Mesenchymal stem cell (in vitro differentiated cells and primary cell): ENCODE results near the gene BRSK2.

Source experiments
- DNase-seq: peaks from one replicate; pipeline ENCODE4 v3.0.0-alpha.2; 2013
- H2AFZ ChIP-seq: one replicate; pipeline ENCODE4 v1.6.1; 2013; ENCODE audit warnings: low read depth, mild to moderate bottlenecking, control low read depth, inconsistent platforms, low read length, moderate library complexity
- H2AK5ac ChIP-seq: 2 replicates; pipeline ENCODE4 v1.6.1; 2013; ENCODE audit warnings: low read length, moderate library complexity, mild to moderate bottlenecking, inconsistent platforms; ENCODE audit not compliant: severe bottlenecking
- H2BK120ac ChIP-seq: one replicate; pipeline ENCODE4 v1.6.1; 2013; ENCODE audit warnings: low read depth, mild to moderate bottlenecking, inconsistent platforms, low read length, moderate library complexity
- H2BK12ac ChIP-seq, 2 experiments: one replicate each; pipeline ENCODE4 v1.6.1; 2013; ENCODE audit warnings: inconsistent platforms in 2 of 2, low read length in 2 of 2, mild to moderate bottlenecking in 2 of 2, moderate library complexity in 2 of 2, control low read depth in 1 of 2
- H2BK15ac ChIP-seq: one replicate; pipeline ENCODE4 v1.6.1; 2013; ENCODE audit warnings: mild to moderate bottlenecking, low read depth, inconsistent platforms; ENCODE audit not compliant: poor library complexity, severe bottlenecking
- H2BK5ac ChIP-seq: 2 replicates; pipeline ENCODE4 v1.6.1; 2013; ENCODE audit warnings: low read depth, mild to moderate bottlenecking, low read length, control low read depth, inconsistent platforms; ENCODE audit not compliant: poor library complexity, severe bottlenecking
- H3K14ac ChIP-seq, 2 experiments: one replicate each; pipeline ENCODE4 v1.6.1; 2013; ENCODE audit warnings: inconsistent platforms in 2 of 2, low read length in 2 of 2, control low read depth in 1 of 2, mild to moderate bottlenecking in 1 of 2, moderate library complexity in 1 of 2
- H3K18ac ChIP-seq, 2 experiments: one replicate each; pipeline ENCODE4 v1.6.1; 2013; ENCODE audit warnings: inconsistent platforms in 2 of 2, low read length in 2 of 2, control low read depth in 1 of 2, low read depth in 1 of 2, mild to moderate bottlenecking in 1 of 2
- H3K23ac ChIP-seq, 2 experiments: one replicate each; pipeline ENCODE4 v1.6.1; 2013; ENCODE audit warnings: inconsistent platforms in 2 of 2, low read length in 2 of 2, mild to moderate bottlenecking in 2 of 2, moderate library complexity in 2 of 2, control low read depth in 1 of 2
- H3K27ac ChIP-seq: 2 replicates; pipeline ENCODE4 v1.5.1; 2013; ENCODE audit warnings: mild to moderate bottlenecking, moderate library complexity, low read length, control low read depth, inconsistent platforms; ENCODE audit not compliant: poor library complexity, severe bottlenecking
- H3K27me3 ChIP-seq, 2 experiments: 2 replicates each; pipeline versions ENCODE4 v1.6.1 to v1.7.0; 2013; ENCODE audit warnings: low read length in 2 of 2, mild to moderate bottlenecking in 2 of 2, moderate library complexity in 2 of 2, control low read depth in 1 of 2, inconsistent platforms in 1 of 2; ENCODE audit not compliant: control insufficient read depth in 1 of 2, insufficient read depth in 1 of 2
- H3K36me3 ChIP-seq, 2 experiments: 2 replicates each; pipeline versions ENCODE4 v1.6.1 to v1.7.0; 2013; ENCODE audit warnings: low read length in 2 of 2, control low read depth in 1 of 2, inconsistent platforms in 1 of 2, low read depth in 1 of 2, mild to moderate bottlenecking in 1 of 2; ENCODE audit not compliant: insufficient read depth in 2 of 2, control insufficient read depth in 1 of 2
- H3K4ac ChIP-seq, 2 experiments: one replicate each; pipeline ENCODE4 v1.6.1; 2013; ENCODE audit warnings: inconsistent platforms in 2 of 2, low read length in 2 of 2, mild to moderate bottlenecking in 2 of 2, moderate library complexity in 2 of 2, control low read depth in 1 of 2, low read depth in 1 of 2
- H3K4me1 ChIP-seq: 2 replicates; pipeline ENCODE4 v1.6.1; 2013; ENCODE audit warnings: low read depth, low read length, control low read depth; ENCODE audit not compliant: control insufficient read depth, insufficient read depth
- H3K4me2 ChIP-seq: 2 replicates; pipeline ENCODE4 v1.6.1; 2013; ENCODE audit warnings: low read length, mild to moderate bottlenecking, inconsistent platforms; ENCODE audit not compliant: poor library complexity, severe bottlenecking
- H3K4me3 ChIP-seq, 2 experiments: 2 replicates each; pipeline versions ENCODE4 v1.5.1 to v1.7.0; 2013; ENCODE audit warnings: low read length in 2 of 2, mild to moderate bottlenecking in 2 of 2, control low read depth in 1 of 2, low read depth in 1 of 2; ENCODE audit not compliant: insufficient read depth in 1 of 2
- H3K79me1 ChIP-seq: replicated peaks from 2 replicates; pipeline ENCODE4 v1.6.1; 2013; ENCODE audit warnings: mild to moderate bottlenecking, control low read depth, low read length, inconsistent platforms; ENCODE audit not compliant: poor library complexity, severe bottlenecking
- H3K9ac ChIP-seq: 2 replicates; pipeline ENCODE4 v1.7.0; 2013; ENCODE audit warnings: mild to moderate bottlenecking, low read length, moderate library complexity
- H3K9me3 ChIP-seq: 2 replicates; pipeline ENCODE4 v1.7.0; 2013; ENCODE audit warnings: mild to moderate bottlenecking, low read length; ENCODE audit not compliant: control insufficient read depth
- H4K8ac ChIP-seq: one replicate; pipeline ENCODE4 v1.6.1; 2013; ENCODE audit warnings: inconsistent platforms, mild to moderate bottlenecking, low read length, moderate library complexity
- H4K91ac ChIP-seq: one replicate; pipeline ENCODE4 v1.6.1; 2013; ENCODE audit warnings: mild to moderate bottlenecking, low read length, inconsistent platforms
- WGBS: methylation state at CpG from one replicate; pipeline ENCODE4 v1.1.7; 2013; ENCODE audit warnings: mixed read lengths; 5-methylcytosine and 5-hydroxymethylcytosine counted together

The BRSK2 gene

DNA sequence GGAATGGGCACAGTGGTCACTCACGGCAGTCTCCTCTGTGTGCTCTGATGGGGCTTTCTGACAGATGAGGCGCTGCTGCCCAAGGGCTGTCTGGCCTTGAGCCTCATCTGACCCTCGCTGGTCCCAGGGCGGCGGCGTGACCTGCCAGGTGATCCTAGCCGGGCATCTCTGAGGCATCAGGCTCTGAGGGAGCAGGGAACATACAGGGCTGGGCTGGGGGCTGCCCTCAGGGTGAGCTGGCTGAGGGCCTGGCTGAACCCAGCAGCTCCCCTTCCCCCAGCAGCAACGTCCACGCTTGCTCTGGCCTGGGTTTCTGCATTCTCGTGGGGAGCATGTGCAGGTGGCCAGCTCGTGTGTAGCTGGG lies 49.2 kb downstream of the BRSK2 start:
- H4K91ac ChIP-seq, result peak overlapping the region; percentile 95
- peak overlapping the region; percentile 61 to 70 for H2BK12ac ChIP-seq
- H3K4me1 ChIP-seq, result peaks cover 16% of the 10 kb centered on the region
- no peak overlapping the region for H2AFZ ChIP-seq
- H3K9ac ChIP-seq, result no peak overlapping the region
- H3K23ac ChIP-seq, result no peak overlapping the region
- no peak for DNase-seq
- peak overlapping the region; percentile 41 for H2BK15ac ChIP-seq
- no peak overlapping the region for H3K27ac ChIP-seq
- 82% methylated on average over 11 of the region's 11 CpGs for WGBS
- H3K4me3 ChIP-seq, result no peak overlapping the region
- peak overlapping the region; percentile 45 to 79 for H3K18ac ChIP-seq
- peak overlapping the region; percentile 23 for H2BK120ac ChIP-seq
- no peaks in the 10 kb centered on the region for H3K9me3 ChIP-seq
- H2AK5ac ChIP-seq, result no peak overlapping the region
- no peak overlapping the region for H2BK5ac ChIP-seq
- H3K4me2 ChIP-seq, result no peak overlapping the region
- no peaks in the 10 kb centered on the region for H3K79me1 ChIP-seq
- H4K8ac ChIP-seq, result peak overlapping the region; percentile 85
- H3K14ac ChIP-seq, result peak overlapping the region in 1 of 2 experiments; percentile 81
- no peaks in the 10 kb centered on the region for H3K36me3 ChIP-seq
- peak overlapping the region; percentile 22 to 80 for H3K4ac ChIP-seq
- peaks cover 6 to 12% of the 10 kb centered on the region in 2 experiments for H3K27me3 ChIP-seq

DNA sequence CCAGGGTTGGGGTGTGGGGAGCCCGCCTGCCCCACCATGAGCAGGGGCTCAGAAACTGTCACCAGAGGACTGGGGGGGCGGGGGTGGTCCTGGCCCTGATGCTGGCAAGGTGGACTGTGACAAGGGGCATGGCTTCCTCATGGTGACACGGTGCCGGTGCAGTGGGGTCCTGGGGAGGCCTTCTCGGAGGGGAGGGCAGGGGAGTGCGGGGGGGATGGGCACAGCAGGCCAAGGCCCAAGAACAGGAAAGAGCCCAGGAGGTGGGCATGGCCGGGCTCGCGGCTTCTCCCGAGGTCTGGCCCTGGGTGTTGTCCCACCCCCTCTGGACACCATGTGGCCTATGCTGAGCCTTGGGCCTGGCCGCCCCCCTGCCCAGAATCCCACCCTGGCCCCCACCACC lies 49.6 kb downstream of the BRSK2 start:
- Histone ChIP-seq H2BK120ac (peak overlapping the region; percentile 23), H2BK5ac (no peak overlapping the region), H2AFZ (no peak overlapping the region), H3K9me3 (no peaks in the 10 kb centered on the region), H3K27ac (no peak overlapping the region), H3K23ac (no peak overlapping the region), H3K79me1 (no peaks in the 10 kb centered on the region), H3K4me2 (no peak overlapping the region), H4K91ac (peak overlapping the region; percentile 95), H2BK12ac (peak overlapping the region; percentile 46 to 61), H3K27me3 (peaks cover 6 to 12% of the 10 kb centered on the region in 2 experiments), H3K4ac (peak overlapping the region in 1 of 2 experiments; percentile 41), H2AK5ac (no peak overlapping the region), H3K9ac (no peak overlapping the region), H2BK15ac (no peak overlapping the region), H3K4me1 (peaks cover 17% of the 10 kb centered on the region), H3K18ac (peak overlapping the region in 1 of 2 experiments; percentile 79), H3K36me3 (no peaks in the 10 kb centered on the region), H4K8ac (no peak overlapping the region), H3K4me3 (no peak overlapping the region), H3K14ac (no peak overlapping the region)
- 63% methylated on average over 10 of the region's 11 CpGs for WGBS
- no peak for DNase-seq

DNA sequence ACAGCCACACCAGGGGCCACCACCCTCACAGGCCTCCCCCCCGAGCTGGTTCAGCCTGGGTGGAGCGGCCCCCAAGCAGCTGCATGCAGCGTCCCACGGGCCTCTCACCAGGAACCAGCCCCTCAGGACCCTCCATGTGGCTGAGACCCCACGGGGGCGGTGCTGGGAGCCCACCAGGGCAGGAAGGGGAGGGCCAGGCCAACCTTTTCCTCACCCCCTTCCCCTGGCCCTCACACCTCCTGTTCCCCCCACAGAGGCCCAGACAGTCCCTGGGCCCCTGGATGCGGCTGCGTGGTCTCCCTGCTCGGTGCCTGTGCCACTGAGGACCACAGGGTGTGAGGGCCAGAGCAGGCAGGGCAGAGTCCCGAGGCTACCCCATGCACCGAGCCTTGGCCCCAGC lies 50.3 kb downstream of the BRSK2 start:
- Histone ChIP-seq H3K14ac (peak overlapping the region in 1 of 2 experiments; percentile 48), H3K4ac (peak overlapping the region in 1 of 2 experiments; percentile 51), H2AK5ac (no peak overlapping the region), H3K79me1 (no peaks in the 10 kb centered on the region), H3K36me3 (no peaks in the 10 kb centered on the region), H4K91ac (peak overlapping the region; percentile 4), H3K9me3 (no peaks in the 10 kb centered on the region), H2BK12ac (peak overlapping the region in 1 of 2 experiments; percentile 32), H3K9ac (no peak overlapping the region), H3K18ac (no peak overlapping the region), H3K4me1 (peaks cover 18% of the 10 kb centered on the region), H3K4me3 (no peak overlapping the region), H3K4me2 (no peak overlapping the region), H2BK5ac (no peak overlapping the region), H3K27ac (no peak overlapping the region), H4K8ac (no peak overlapping the region), H3K27me3 (peaks cover 6 to 12% of the 10 kb centered on the region in 2 experiments), H2BK120ac (no peak overlapping the region), H3K23ac (no peak overlapping the region), H2BK15ac (no peak overlapping the region), H2AFZ (no peak overlapping the region)
- WGBS, result 80% methylated on average over 11 of the region's 11 CpGs
- DNase-seq, result no peak

DNA sequence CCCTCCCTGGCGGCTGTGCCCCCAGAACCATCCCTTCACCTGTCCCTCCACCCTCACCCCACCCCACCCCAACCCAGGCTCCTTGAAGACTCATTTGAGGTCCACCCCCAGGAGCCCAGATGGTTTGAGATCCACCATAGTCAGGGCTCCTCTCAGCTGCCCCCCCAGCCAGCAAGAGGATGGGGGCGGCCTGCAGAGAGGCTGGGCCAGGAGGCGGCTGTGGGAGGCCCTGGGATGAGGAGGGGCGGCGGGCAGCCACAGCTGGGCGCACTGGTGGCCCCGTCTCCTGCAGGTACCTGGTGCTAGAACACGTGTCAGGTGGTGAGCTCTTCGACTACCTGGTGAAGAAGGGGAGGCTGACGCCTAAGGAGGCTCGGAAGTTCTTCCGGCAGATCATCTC lies 50.8 kb downstream of the BRSK2 start:
- H2BK12ac ChIP-seq, result no peak overlapping the region
- H4K91ac ChIP-seq, result no peak overlapping the region
- no peak overlapping the region for H3K14ac ChIP-seq
- no peak overlapping the region for H3K9ac ChIP-seq
- H2BK5ac ChIP-seq, result no peak overlapping the region
- no peaks in the 10 kb centered on the region for H3K9me3 ChIP-seq
- no peak overlapping the region for H3K4me2 ChIP-seq
- no peak overlapping the region for H3K18ac ChIP-seq
- 88% methylated on average over 12 of the region's 12 CpGs for WGBS
- peaks cover 18% of the 10 kb centered on the region for H3K4me1 ChIP-seq
- no peak overlapping the region for H3K4me3 ChIP-seq
- no peak overlapping the region for H4K8ac ChIP-seq
- H2BK120ac ChIP-seq, result no peak overlapping the region
- H3K27me3 ChIP-seq, result peaks cover 6 to 12% of the 10 kb centered on the region in 2 experiments
- H2AFZ ChIP-seq, result no peak overlapping the region
- H3K79me1 ChIP-seq, result no peaks in the 10 kb centered on the region
- no peak overlapping the region for H3K23ac ChIP-seq
- no peak for DNase-seq
- no peak overlapping the region for H3K4ac ChIP-seq
- no peak overlapping the region for H2BK15ac ChIP-seq
- H2AK5ac ChIP-seq, result no peak overlapping the region
- H3K36me3 ChIP-seq, result no peaks in the 10 kb centered on the region
- H3K27ac ChIP-seq, result no peak overlapping the region
